K562 (cell line): Measurements from ENCODE around the gene PRM1. TPM values are rescaled to one million over a fixed set of nuclear protein-coding genes. Genes with fewer than 3 reads are reported as not detected.

ENCODE experiments used
- ATAC-seq: fragments of 200-7000 bp; cut with Tn5 transposase; 3 replicates; pipeline ENCODE4 v1.9.1; 2020; ENCODE audit warnings: moderate library complexity
- BruUV-seq: library from RNA; stranded (reverse); fragments of 400-500 nt; replicated peaks from 2 replicates; lab custom pipeline; 2021; lab: Mats Ljungman, UMichigan
- CTCF ChIA-PET: fragments of 300-600 bp; formaldehyde crosslinking; extraction: SDS; loops from one replicate; lab custom pipeline; 2021; ENCODE audit warnings: low intra/inter-chr PET ratio; lab: Yijun Ruan, JAX
- POLR2A ChIA-PET: fragments of 300-600, 350-650 bp; sonication (Branson Sonifier 250); formaldehyde crosslinking; extraction: SDS; loops from one replicate; lab custom pipeline; 2021; ENCODE audit warnings: antibody characterized with exemption, inconsistent platforms; lab: Yijun Ruan, JAX
- DNase-seq, 4 experiments: peaks; one replicate each; pipeline versions ENCODE4 v3.0.0 to v3.0.0-alpha.2; 2011 to 2018; ENCODE audit warnings: low spot score in 3 of 4, mixed read lengths in 3 of 4; ENCODE audit errors: extremely low read depth in 1 of 4
- FAIRE-seq: peaks from 2 replicates; lab custom pipeline; 2011; peaks lifted over from hg19 to GRCh38; lab: Jason Lieb, UNC
- H2AFZ ChIP-seq: 2 replicates; pipeline ENCODE4 v1.6.0; 2011; ENCODE audit warnings: low read depth, low read length, control low read depth, inconsistent platforms
- H3K27ac ChIP-seq: fragments of 200-600 bp; 3 replicates; pipeline ENCODE4 v1.8.0; 2011; ENCODE audit warnings: low read depth, mild to moderate bottlenecking, control low read depth, inconsistent platforms, low read length, moderate library complexity, mixed read lengths; ENCODE audit errors: extremely low read depth
- H3K27me3 ChIP-seq, 2 experiments: fragments of 300-600 bp in 1 of 2; 2 replicates in 1 of 2; 3 replicates in 1 of 2; pipeline versions ENCODE4 v1.6.0 to v1.8.0; 2011; ENCODE audit warnings: inconsistent platforms in 2 of 2, low read length in 2 of 2, mild to moderate bottlenecking in 1 of 2, mixed read lengths in 1 of 2, moderate library complexity in 1 of 2; ENCODE audit not compliant: control insufficient read depth in 2 of 2, insufficient read depth in 2 of 2
- H3K36me3 ChIP-seq: fragments of 300-600 bp; 3 replicates; pipeline ENCODE4 v1.8.0; 2011; ENCODE audit warnings: mild to moderate bottlenecking, low read length, inconsistent platforms; ENCODE audit not compliant: control insufficient read depth, insufficient read depth
- H3K4me1 ChIP-seq, 2 experiments: fragments of 200-600 bp in 1 of 2; replicated peaks in 1 of 2; 2 replicates in 1 of 2; 3 replicates in 1 of 2; pipeline versions ENCODE4 v1.5.1 to v1.8.0; 2011; ENCODE audit warnings: inconsistent platforms in 2 of 2, low read length in 2 of 2, mild to moderate bottlenecking in 1 of 2, mixed read lengths in 1 of 2, moderate library complexity in 1 of 2; ENCODE audit not compliant: control insufficient read depth in 2 of 2, insufficient read depth in 2 of 2
- H3K4me2 ChIP-seq: 2 replicates; pipeline ENCODE4 v1.6.1; 2011; ENCODE audit warnings: low read length, control low read depth, inconsistent platforms, mixed read lengths; ENCODE audit not compliant: insufficient read depth
- H3K4me3 ChIP-seq: fragments of 200-600 bp; sonication (generic), shearing (Covaris generic); 2 replicates; pipeline ENCODE4 v1.5.1; 2016; ENCODE audit warnings: control low read depth, inconsistent platforms
- H3K79me2 ChIP-seq: fragments of 200-600 bp; 3 replicates; pipeline ENCODE4 v1.8.0; 2011; ENCODE audit warnings: low read length, inconsistent platforms; ENCODE audit not compliant: control insufficient read depth, insufficient read depth
- H3K9ac ChIP-seq, 2 experiments: 2 replicates each; pipeline versions ENCODE4 v1.6.0 to v1.6.1; 2011; ENCODE audit warnings: low read depth in 2 of 2, low read length in 2 of 2, control low read depth in 1 of 2, inconsistent platforms in 1 of 2, mild to moderate bottlenecking in 1 of 2, mixed read lengths in 1 of 2; ENCODE audit not compliant: insufficient read depth in 1 of 2
- H3K9me1 ChIP-seq: one replicate; pipeline ENCODE4 v1.6.0; 2011; ENCODE audit warnings: inconsistent platforms, mild to moderate bottlenecking, low read length, moderate library complexity; ENCODE audit not compliant: control insufficient read depth, insufficient read depth
- H3K9me3 ChIP-seq: replicated peaks from 2 replicates; pipeline ENCODE4 v1.5.1; 2011; ENCODE audit warnings: low read depth, low read length, inconsistent platforms; ENCODE audit not compliant: control insufficient read depth, insufficient read depth
- H4K20me1 ChIP-seq: replicated peaks from 2 replicates; pipeline ENCODE4 v1.6.1; 2011; ENCODE audit warnings: low read length, inconsistent platforms, mixed read lengths; ENCODE audit not compliant: control insufficient read depth, insufficient read depth
- CBX5 ChIP-seq: IDR thresholded peaks from 2 replicates; pipeline ENCODE4 v1.6.1; 2014; ENCODE audit warnings: low read depth, borderline replicate concordance
- GABPB1 ChIP-seq: sonication (generic); formaldehyde crosslinking; IDR thresholded peaks from 2 replicates; pipeline ENCODE4 v1.8.0; 2022; ENCODE audit warnings: mild to moderate bottlenecking, missing genetic modification reagents
- GTF2F1 ChIP-seq: IDR thresholded peaks from 2 replicates; pipeline ENCODE4 v1.6.1; 2011; ENCODE audit warnings: low read depth, low read length, improper control_type of control experiment
- HBP1 ChIP-seq: fragments of 450-650 bp; formaldehyde crosslinking; IDR thresholded peaks from 2 replicates; pipeline ENCODE4 v1.4.0; 2022; ENCODE audit warnings: missing genetic modification characterization
- NR0B1 ChIP-seq: fragments of 450-650 bp; IDR thresholded peaks from one replicate; pipeline ENCODE4 v1.6.1; 2018; ENCODE audit warnings: mild to moderate bottlenecking, moderate library complexity; ENCODE audit not compliant: partially characterized antibody
- SREBF1 ChIP-seq: fragments of 150-350 bp; IDR thresholded peaks from 2 replicates; pipeline ENCODE4 v1.6.1; 2014; ENCODE audit warnings: antibody characterized with exemption, low read depth, low read length, borderline replicate concordance
- ZNF354B ChIP-seq: fragments of 250-450 bp; sonication (Bioruptor Pico); IDR thresholded peaks from 2 replicates; pipeline ENCODE4 v1.4.0; 2020
- ZNF699 ChIP-seq: fragments of 250-450 bp; sonication (Bioruptor Pico); IDR thresholded peaks from 2 replicates; pipeline ENCODE4 v1.8.0; 2021; ENCODE audit warnings: mild to moderate bottlenecking, moderate library complexity; ENCODE audit not compliant: insufficient replicate concordance
- WGBS: fragments of 100-300 bp; shearing (Covaris generic); methylation state at CpG from one replicate; pipeline ENCODE4 v1.1.6; 2016; ENCODE audit warnings: low coverage, mixed read lengths; ENCODE audit not compliant: insufficient coverage; ENCODE audit errors: missing lambda C conversion rate; 5-methylcytosine and 5-hydroxymethylcytosine counted together
- in situ Hi-C: fragments of 300-500 bp; cut with MboI; formaldehyde crosslinking; loops from 4 replicates; pipeline ENCODE4 v1.15.0; 2018; ENCODE audit warnings: inconsistent platforms, mixed read lengths
- intact Hi-C: fragments of 100-400 bp; cut with micrococcal nuclease; formaldehyde crosslinking; loops from 2 replicates; pipeline ENCODE4 v1.14.2; 2022
- polyA plus RNA-seq, 8 experiments: library from polyadenylated mRNA; depleted of rRNA in 4 of 8; stranded (reverse) in 5 of 8; unstranded in 3 of 8; fragments of >200 nt; fragmentation: Nextera tagmentation in 2 of 8; fragmentation: Illumina TruSeq in 1 of 8; extraction: Ambion mirVana in 2 of 8; extraction: Trizol in 1 of 8; gene quantifications; 2 replicates each; pipeline versions ENCODE4 v1.2.1 to v1.2.3, GENCODE V29; 2011 to 2014; ENCODE audit warnings: inconsistent platforms in 1 of 8, missing spikeins in 1 of 8
- total RNA-seq, 7 experiments: library from RNA; depleted of rRNA in 6 of 7; stranded (reverse); fragments of >200 nt in 6 of 7; fragmentation: Illumina TruSeq in 2 of 7; extraction: Trizol in 2 of 7; gene quantifications; 2 replicates each; pipeline versions ENCODE4 v1.2.1 to v1.2.3, GENCODE V29; 2011 to 2021; ENCODE audit warnings: low replicate concordance in 1 of 7

PRM1 gene
- total and polyA plus RNA-seq, 9 of the 15 experiments (the other 6 are each of a cell fraction or from before 2014, with no cell fraction given): not detected

- no peak for TF ChIP-seq ZNF699 (CRISPR knock-in tag)
- TF ChIP-seq GTF2F1: no peak
- no peak for TF ChIP-seq SREBF1
- TF ChIP-seq, all 486 proteins: peak for 0
Measured at GRCh38 chr16:11277607-11278337, 3.4 kb downstream of the PRM1 start (continued).

GRCh38 chr16:11276896-11277593 lies 4.1 kb downstream of the PRM1 start:
- FAIRE-seq: no peak
- Histone ChIP-seq H3K4me3 (no peak overlapping the region), H3K4me2 (no peak overlapping the region), H2AFZ (no peak overlapping the region), H3K4me1 (peaks cover 0 to 16% of the 10 kb centered on the region in 2 experiments; a peak in 1 of 5 replicates), H3K27me3 (peaks cover 30 to 35% of the 10 kb centered on the region in 2 experiments), H3K27ac (no peak overlapping the region), H3K9me1 (no peaks in the 10 kb centered on the region), H3K79me2 (no peaks in the 10 kb centered on the region), H4K20me1 (0 out of 2 replicates have a peak, but pooled peaks cover 2% of the 10 kb centered on the region), H3K9me3 (no peaks in the 10 kb centered on the region), H3K9ac (no peak overlapping the region), H3K36me3 (no peaks in the 10 kb centered on the region)
- ChIA-PET CTCF (no interaction called here), POLR2A (interaction anchor here (0.7 to 1.6 kb wide), 3 partner anchors 14 to 20 kb away, joined by 3 to 6 read pairs (median 4); no protein-coding TSS in a partner anchor)
- BruUV-seq: no TSS peak
- intact Hi-C loops (no loop called here), in situ Hi-C loops (no loop called here)
- no peak for DNase-seq
- no peak for ATAC-seq
- 2% methylated on average over 11 of the region's 11 CpGs for WGBS
- TF ChIP-seq HBP1 (CRISPR knock-in tag) (no peak), CBX5 (no peak), NR0B1 (no peak), ZNF354B (CRISPR knock-in tag) (no peak), GABPB1 (CRISPR knock-in tag) (no peak)
